Muscle layer of duodenum (tissue), 2 donors: ENCODE measurements around the gene FAM193A.

Experiments used
- H3K27ac ChIP-seq: one replicate; pipeline ENCODE4 v1.7.0; 2013; ENCODE audit warnings: mild to moderate bottlenecking, low read length
- H3K27me3 ChIP-seq: one replicate; pipeline ENCODE4 v1.7.0; 2013; ENCODE audit warnings: low read depth, mild to moderate bottlenecking, control low read depth, low read length
- H3K36me3 ChIP-seq, 2 donors: one replicate each; pipeline ENCODE4 v1.7.0; 2013; ENCODE audit warnings: low read length in 2 of 2, control low read depth in 1 of 2, mild to moderate bottlenecking in 1 of 2; ENCODE audit not compliant: insufficient read depth in 2 of 2, control insufficient read depth in 1 of 2
- H3K4me1 ChIP-seq, 2 donors: one replicate each; pipeline ENCODE4 v1.7.0; 2013; ENCODE audit warnings: low read length in 2 of 2, mild to moderate bottlenecking in 2 of 2, control low read depth in 1 of 2, moderate library complexity in 1 of 2; ENCODE audit not compliant: insufficient read depth in 2 of 2, control insufficient read depth in 1 of 2
- H3K4me3 ChIP-seq, 2 donors: one replicate each; pipeline ENCODE4 v1.7.0; 2013; ENCODE audit warnings: low read length in 2 of 2, low read depth in 1 of 2, mild to moderate bottlenecking in 1 of 2
- H3K9me3 ChIP-seq, 2 donors: one replicate each; pipeline ENCODE4 v1.7.0; 2013; ENCODE audit warnings: low read length in 2 of 2, control low read depth in 1 of 2, mild to moderate bottlenecking in 1 of 2; ENCODE audit not compliant: control insufficient read depth in 1 of 2
- donor health status: healthy.

Gene FAM193A

GRCh38 chr4:2698504-2698903 lies 162.1 kb downstream of the FAM193A start:
- no peaks in the 10 kb centered on the region for H3K27me3 ChIP-seq
- no peaks in the 10 kb centered on the region for H3K9me3 ChIP-seq
- H3K4me1 ChIP-seq: no peaks in the 10 kb centered on the region
- H3K4me3 ChIP-seq: no peak overlapping the region
- peaks cover 73 to 89% of the 10 kb centered on the region in 2 donors for H3K36me3 ChIP-seq
- no peak overlapping the region for H3K27ac ChIP-seq

GRCh38 chr4:2698951-2699505 lies 162.6 kb downstream of the FAM193A start:
- Histone ChIP-seq H3K27ac (no peak overlapping the region), H3K36me3 (peaks cover 70 to 89% of the 10 kb centered on the region in 2 donors), H3K27me3 (no peaks in the 10 kb centered on the region), H3K9me3 (no peaks in the 10 kb centered on the region), H3K4me3 (no peak overlapping the region), H3K4me1 (no peaks in the 10 kb centered on the region)

- Histone ChIP-seq H3K4me3 (no peak overlapping the region), H3K4me1 (no peaks in the 10 kb centered on the region), H3K27me3 (no peaks in the 10 kb centered on the region), H3K36me3 (peaks cover 68 to 87% of the 10 kb centered on the region in 2 donors), H3K9me3 (no peaks in the 10 kb centered on the region), H3K27ac (no peak overlapping the region)
Measured at GRCh38 chr4:2699534-2699933, 163.1 kb downstream of the FAM193A start.

- Histone ChIP-seq H3K36me3 (peaks cover 63 to 86% of the 10 kb centered on the region in 2 donors), H3K4me1 (no peaks in the 10 kb centered on the region), H3K9me3 (no peaks in the 10 kb centered on the region), H3K4me3 (no peak overlapping the region), H3K27me3 (no peaks in the 10 kb centered on the region), H3K27ac (no peak overlapping the region)
Measured at GRCh38 chr4:2700031-2700430, 163.6 kb downstream of the FAM193A start.

GRCh38 chr4:2702361-2702760 lies 165.9 kb downstream of the FAM193A start:
- H3K36me3 ChIP-seq: peaks cover 47 to 77% of the 10 kb centered on the region in 2 donors
- no peaks in the 10 kb centered on the region for H3K9me3 ChIP-seq
- no peaks in the 10 kb centered on the region for H3K4me1 ChIP-seq
- H3K4me3 ChIP-seq: no peak overlapping the region
- H3K27me3 ChIP-seq: no peaks in the 10 kb centered on the region
- H3K27ac ChIP-seq: no peak overlapping the region

GRCh38 chr4:2702770-2703169 lies 166.3 kb downstream of the FAM193A start:
- Histone ChIP-seq H3K27me3 (no peaks in the 10 kb centered on the region), H3K4me1 (no peaks in the 10 kb centered on the region), H3K36me3 (peaks cover 43 to 73% of the 10 kb centered on the region in 2 donors), H3K27ac (no peak overlapping the region), H3K9me3 (no peaks in the 10 kb centered on the region), H3K4me3 (no peak overlapping the region)

- H3K9me3 ChIP-seq: no peaks in the 10 kb centered on the region
- H3K27me3 ChIP-seq: no peaks in the 10 kb centered on the region
- peaks cover 3 to 5% of the 10 kb centered on the region in 2 donors for H3K4me1 ChIP-seq
- peaks cover 0 to 13% of the 10 kb centered on the region in 2 donors for H3K36me3 ChIP-seq
- no peak overlapping the region for H3K27ac ChIP-seq
- no peak overlapping the region for H3K4me3 ChIP-seq
Measured at GRCh38 chr4:2712261-2712842, 175.9 kb downstream of the FAM193A start.

- Histone ChIP-seq H3K36me3 (peaks cover 0 to 14% of the 10 kb centered on the region in 2 donors), H3K4me3 (no peak overlapping the region), H3K9me3 (no peaks in the 10 kb centered on the region), H3K4me1 (peaks cover 3 to 5% of the 10 kb centered on the region in 2 donors), H3K27ac (peak overlapping the region; percentile 21), H3K27me3 (no peaks in the 10 kb centered on the region)
Measured at GRCh38 chr4:2713337-2713736, 176.9 kb downstream of the FAM193A start.

- Histone ChIP-seq H3K4me3 (no peak overlapping the region), H3K27ac (peak overlapping the region; percentile 64), H3K27me3 (no peaks in the 10 kb centered on the region), H3K36me3 (peaks cover 3 to 14% of the 10 kb centered on the region in 2 donors), H3K9me3 (no peaks in the 10 kb centered on the region), H3K4me1 (peaks cover 3 to 5% of the 10 kb centered on the region in 2 donors)
Measured at GRCh38 chr4:2714061-2714770, 177.8 kb downstream of the FAM193A start.

GRCh38 chr4:2714918-2715317 lies 178.5 kb downstream of the FAM193A start:
- Histone ChIP-seq H3K27ac (peak overlapping the region; percentile 64), H3K36me3 (peaks cover 4 to 18% of the 10 kb centered on the region in 2 donors), H3K27me3 (no peaks in the 10 kb centered on the region), H3K4me3 (no peak overlapping the region), H3K9me3 (no peaks in the 10 kb centered on the region), H3K4me1 (peaks cover 3 to 5% of the 10 kb centered on the region in 2 donors)

- no peaks in the 10 kb centered on the region for H3K27me3 ChIP-seq
- no peak overlapping the region for H3K4me3 ChIP-seq
- H3K9me3 ChIP-seq: no peaks in the 10 kb centered on the region
- no peak overlapping the region for H3K27ac ChIP-seq
- peaks cover 8 to 22% of the 10 kb centered on the region in 2 donors for H3K36me3 ChIP-seq
- peaks cover 3 to 5% of the 10 kb centered on the region in 2 donors for H3K4me1 ChIP-seq
Measured at GRCh38 chr4:2715426-2715825, 179.0 kb downstream of the FAM193A start.
